HAP-1 (cell line): ENCODE data around the gene CSNK1G3.

Source experiments
- DNase-seq, 2 experiments: peaks; one replicate each; pipeline ENCODE4 v3.0.0-alpha.2; 2016 to 2020; ENCODE audit warnings: low spot score in 2 of 2
- H3K27me3 ChIP-seq: fragments of 250-450 bp; sonication (Bioruptor Pico); 2 replicates; pipeline ENCODE4 v1.5.1; 2020; ENCODE audit warnings: low read depth, mild to moderate bottlenecking, moderate library complexity
- H3K36me3 ChIP-seq: fragments of 250-450 bp; sonication (Bioruptor Pico); replicated peaks from 2 replicates; pipeline ENCODE4 v1.5.1; 2020; ENCODE audit warnings: mild to moderate bottlenecking
- H3K4me1 ChIP-seq: fragments of 250-450 bp; sonication (Bioruptor Pico); 2 replicates; pipeline ENCODE4 v1.5.1; 2020; ENCODE audit warnings: mild to moderate bottlenecking
- H3K4me3 ChIP-seq: fragments of 250-450 bp; sonication (Bioruptor Pico); 2 replicates; pipeline ENCODE4 v1.5.1; 2020; ENCODE audit warnings: mild to moderate bottlenecking, moderate library complexity
- H3K9me3 ChIP-seq: fragments of 250-450 bp; sonication (Bioruptor Pico); 2 replicates; pipeline ENCODE4 v1.5.1; 2020; ENCODE audit warnings: mild to moderate bottlenecking, moderate library complexity
- in situ Hi-C: fragments of 300-500 bp; cut with MboI; formaldehyde crosslinking; loops from 3 replicates; pipeline ENCODE4 v1.14.3; 2020; ENCODE audit warnings: low sequenced_read_pairs, inconsistent platforms, mixed read lengths

CSNK1G3 gene

DNA sequence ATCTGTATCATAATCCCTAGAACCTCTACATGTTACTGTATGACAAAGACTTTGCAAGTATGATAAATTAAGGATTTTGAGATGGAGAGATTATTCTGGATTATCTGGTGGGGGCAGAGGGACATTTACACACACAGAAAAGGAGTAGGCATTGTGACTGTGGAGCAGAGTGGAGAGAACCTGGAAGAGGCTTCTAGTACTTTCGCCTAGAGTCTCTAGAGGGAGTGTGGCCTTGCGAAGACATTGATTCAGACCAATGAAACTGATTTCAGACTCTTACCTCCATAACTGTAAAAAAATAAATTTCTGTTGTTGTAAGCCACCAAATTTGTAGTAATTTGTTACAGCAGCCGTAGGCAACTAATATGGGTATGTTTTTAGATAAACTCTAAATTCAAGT is 45.9 kb downstream of the CSNK1G3 start:
- no peak for DNase-seq
- Histone ChIP-seq H3K27me3 (no peaks in the 10 kb centered on the region), H3K4me3 (no peak overlapping the region), H3K4me1 (peaks cover 5% of the 10 kb centered on the region), H3K9me3 (no peaks in the 10 kb centered on the region), H3K36me3 (no peaks in the 10 kb centered on the region; the same call in 1 of the 2 replicates)
- in situ Hi-C loops: no loop called here

DNA sequence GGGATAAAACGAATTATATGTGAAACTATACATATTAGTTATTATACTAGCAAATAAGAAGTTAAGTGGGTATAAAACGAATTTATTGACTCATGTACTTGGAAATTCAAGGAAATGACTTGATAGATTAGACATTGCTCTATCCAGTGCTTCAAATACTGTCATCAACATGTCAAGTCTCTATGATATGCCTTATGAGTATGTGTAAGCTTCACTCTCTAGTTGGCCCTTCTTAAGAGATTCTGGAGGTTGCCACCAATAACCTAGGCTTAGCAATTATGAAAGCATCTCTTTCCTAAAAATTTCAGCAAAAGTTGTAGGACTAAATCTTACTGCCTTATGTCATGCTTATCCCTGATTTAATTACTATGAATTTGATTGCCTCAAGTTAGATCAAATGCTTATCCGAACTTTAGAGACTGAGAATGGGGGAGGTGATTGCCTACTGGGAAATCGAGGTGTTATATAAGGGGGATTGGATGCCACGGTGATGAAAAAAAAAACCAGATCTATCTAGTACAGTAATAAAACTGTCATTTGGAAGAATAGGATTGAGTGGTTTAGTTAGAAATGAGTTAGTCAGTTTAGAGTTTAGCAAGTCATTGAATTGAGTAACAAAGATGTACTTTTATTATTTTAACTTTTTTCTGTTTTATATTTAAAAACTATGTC is 46.9 kb downstream of the CSNK1G3 start:
- H3K9me3 ChIP-seq: no peaks in the 10 kb centered on the region
- DNase-seq: no peak
- peaks cover 5% of the 10 kb centered on the region for H3K4me1 ChIP-seq
- H3K27me3 ChIP-seq: no peaks in the 10 kb centered on the region
- in situ Hi-C loops: no loop called here
- no peaks in the 10 kb centered on the region; the same call in 1 of the 2 replicates for H3K36me3 ChIP-seq
- H3K4me3 ChIP-seq: no peak overlapping the region

DNA sequence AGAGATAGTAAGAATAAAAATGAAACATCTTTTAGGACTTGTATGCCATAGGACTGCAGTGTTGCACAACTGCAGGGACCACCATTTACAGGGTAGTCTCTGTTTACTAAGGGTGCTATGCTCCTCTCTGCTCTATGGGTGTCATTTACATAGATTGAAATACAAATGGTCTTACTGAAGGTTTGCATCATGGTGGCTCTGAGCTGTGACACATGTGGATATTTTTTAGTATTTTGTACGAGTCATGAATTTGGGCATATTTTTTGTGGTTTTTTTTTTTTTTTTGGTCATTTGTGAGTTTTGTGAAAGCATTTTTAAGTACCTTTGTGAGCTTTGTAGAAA is 47.4 kb downstream of the CSNK1G3 start:
- in situ Hi-C loops: no loop called here
- no peak for DNase-seq
- Histone ChIP-seq H3K27me3 (no peaks in the 10 kb centered on the region), H3K4me1 (peaks cover 5% of the 10 kb centered on the region), H3K9me3 (no peaks in the 10 kb centered on the region), H3K36me3 (no peaks in the 10 kb centered on the region; the same call in 1 of the 2 replicates), H3K4me3 (no peak overlapping the region)

DNA sequence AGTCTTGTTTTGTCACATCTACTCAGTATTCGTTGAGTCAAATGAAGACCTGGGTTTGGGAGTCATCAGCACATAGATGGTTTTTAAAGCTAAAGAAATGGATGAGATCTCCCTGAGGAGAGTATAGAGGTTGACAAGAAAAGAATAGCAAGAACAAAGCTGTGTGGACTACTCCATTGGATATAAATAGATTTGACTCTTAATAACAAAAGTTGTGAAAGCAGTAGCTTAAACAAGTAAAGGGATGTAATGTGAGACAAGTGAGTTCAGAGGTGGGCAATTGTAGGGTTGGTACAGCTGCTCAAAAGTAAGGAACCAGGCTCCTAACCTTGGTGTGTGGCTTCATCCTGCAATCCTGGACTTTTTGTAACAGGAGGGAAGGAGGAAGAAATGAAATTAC is 49.3 kb downstream of the CSNK1G3 start:
- in situ Hi-C loops: no loop called here
- Histone ChIP-seq H3K4me3 (no peak overlapping the region), H3K9me3 (no peaks in the 10 kb centered on the region), H3K27me3 (no peaks in the 10 kb centered on the region), H3K4me1 (peaks cover 5% of the 10 kb centered on the region), H3K36me3 (no peaks in the 10 kb centered on the region; the same call in 1 of the 2 replicates)
- peak in 1 of 2 experiments; percentile 28 for DNase-seq

DNA sequence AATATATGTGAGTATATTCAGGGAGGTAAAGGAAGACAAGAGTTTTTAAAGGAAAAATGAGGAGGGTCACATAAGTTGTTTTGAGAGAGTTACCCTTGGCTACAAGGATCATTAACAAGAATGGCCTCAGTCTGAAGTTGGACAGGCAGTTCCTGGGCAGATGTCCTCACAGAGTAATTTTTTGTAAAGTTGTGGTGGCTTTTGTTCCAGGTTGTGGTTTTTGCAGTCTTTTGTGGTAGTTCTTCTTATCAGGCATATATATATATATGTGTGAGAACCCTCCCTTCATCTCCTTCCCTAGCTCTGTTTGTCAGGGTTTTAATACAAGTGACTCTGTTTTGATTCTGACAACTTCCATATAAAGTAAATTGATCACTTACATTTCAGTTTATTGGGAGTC is 60.0 kb downstream of the CSNK1G3 start:
- in situ Hi-C loops: no loop called here
- 0 out of 2 replicates have a peak, but pooled peaks cover under 1% of the 10 kb centered on the region for H3K36me3 ChIP-seq
- DNase-seq: no peak
- no peaks in the 10 kb centered on the region for H3K4me1 ChIP-seq
- no peak overlapping the region for H3K4me3 ChIP-seq
- H3K27me3 ChIP-seq: no peaks in the 10 kb centered on the region
- no peaks in the 10 kb centered on the region for H3K9me3 ChIP-seq

DNA sequence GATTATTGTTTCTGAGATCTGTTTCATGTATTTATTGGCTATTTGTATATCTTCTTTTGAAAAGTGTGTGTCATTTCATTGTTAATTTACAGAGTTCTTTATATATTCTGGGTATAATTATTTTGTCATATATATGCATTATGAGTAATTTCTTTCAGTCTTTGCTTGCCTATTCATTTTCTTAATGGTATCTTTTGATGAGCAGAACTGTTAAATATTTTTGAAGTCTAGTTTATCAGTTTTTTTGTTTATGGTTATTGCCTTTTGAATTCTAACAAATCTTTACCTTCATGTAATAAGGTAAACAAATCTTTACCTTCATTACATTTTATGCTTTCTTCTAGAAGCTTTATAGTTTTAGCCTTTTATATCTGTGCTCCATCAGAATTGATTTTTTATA is 66.4 kb downstream of the CSNK1G3 start:
- no peak for DNase-seq
- Histone ChIP-seq H3K36me3 (0 out of 2 replicates have a peak, but pooled peaks cover 4% of the 10 kb centered on the region), H3K27me3 (no peaks in the 10 kb centered on the region), H3K4me1 (peaks cover 16% of the 10 kb centered on the region), H3K9me3 (no peaks in the 10 kb centered on the region), H3K4me3 (no peak overlapping the region)
- in situ Hi-C loops: no loop called here

DNA sequence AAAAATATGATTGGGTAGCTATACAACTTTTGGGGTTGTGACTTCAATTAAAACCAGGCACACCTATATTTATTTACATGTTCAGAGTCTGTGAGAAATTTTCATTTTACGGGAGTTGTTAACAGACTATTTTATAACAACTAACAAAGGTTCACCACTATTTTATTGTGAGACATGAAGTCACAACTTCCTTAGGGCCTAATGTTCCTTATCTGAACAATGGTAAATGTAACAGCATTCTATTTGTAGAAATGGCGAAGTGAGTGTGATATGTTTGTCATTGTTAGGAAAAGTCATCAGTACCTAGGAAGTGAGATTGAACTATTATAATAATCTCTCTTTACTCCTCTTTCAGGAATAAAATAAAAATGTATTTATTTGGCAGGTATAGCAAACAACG is 67.4 kb downstream of the CSNK1G3 start:
- no peak overlapping the region for H3K4me3 ChIP-seq
- peaks cover 16% of the 10 kb centered on the region for H3K4me1 ChIP-seq
- 0 out of 2 replicates have a peak, but pooled peaks cover 4% of the 10 kb centered on the region for H3K36me3 ChIP-seq
- no peaks in the 10 kb centered on the region for H3K9me3 ChIP-seq
- no peaks in the 10 kb centered on the region for H3K27me3 ChIP-seq
- DNase-seq: no peak
- in situ Hi-C loops: no loop called here

DNA sequence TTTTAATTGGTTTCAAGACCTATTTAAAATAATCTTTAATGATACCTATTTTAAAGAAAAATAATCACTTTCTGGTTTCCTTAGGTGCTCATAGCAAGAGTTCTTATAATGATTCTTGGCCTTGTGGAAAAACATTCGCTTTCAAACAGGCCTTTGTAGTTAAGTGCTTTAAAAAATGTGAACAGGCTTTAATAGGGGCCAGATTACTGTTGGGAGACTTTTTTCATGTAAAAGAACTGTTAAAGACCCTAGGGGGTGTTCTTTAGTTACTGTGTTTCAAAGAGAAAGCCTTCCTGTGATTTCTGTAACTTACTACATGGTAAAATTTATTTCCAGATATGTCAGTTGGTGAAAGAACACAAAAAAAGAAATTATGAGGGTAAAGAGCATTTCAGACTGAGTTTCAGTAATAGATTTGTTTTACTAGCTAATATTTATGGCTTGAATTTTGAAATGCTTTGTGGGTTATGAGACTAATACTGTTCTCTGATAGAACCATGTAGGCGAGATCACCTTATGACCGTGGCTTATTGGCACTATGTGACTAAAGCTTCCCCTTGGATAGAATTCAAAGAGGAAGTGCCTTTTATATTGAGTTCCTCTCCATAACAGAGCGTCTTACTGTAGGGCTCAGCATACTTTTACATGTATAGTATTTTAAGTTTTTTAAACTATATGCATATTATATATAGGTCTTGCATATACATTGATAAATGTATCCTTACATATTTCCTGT is 70.7 kb downstream of the CSNK1G3 start:
- in situ Hi-C loops: no loop called here

DNA sequence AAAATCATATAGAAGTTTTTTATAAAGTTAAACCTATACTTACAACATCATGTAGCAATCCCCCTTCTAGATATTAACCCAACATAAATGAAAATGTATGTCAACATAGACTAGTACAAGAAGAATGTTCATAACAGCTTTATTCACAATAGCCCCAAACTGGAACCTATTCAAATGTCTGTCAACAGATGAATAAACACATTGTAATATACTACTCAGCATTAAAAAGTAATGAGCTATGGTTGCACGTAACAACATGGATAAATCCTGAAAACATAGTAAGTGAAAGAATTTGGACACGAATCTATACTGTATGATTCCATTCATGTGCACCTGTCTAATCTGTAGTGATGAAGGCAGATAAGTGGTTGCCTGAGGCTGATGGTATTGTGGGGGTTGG is 73.9 kb downstream of the CSNK1G3 start:
- in situ Hi-C loops: no loop called here
- no peaks in the 10 kb centered on the region for H3K27me3 ChIP-seq
- no peaks in the 10 kb centered on the region for H3K36me3 ChIP-seq

More for the DNA sequence above, 70.7 kb downstream of the CSNK1G3 start:
- Histone ChIP-seq H3K36me3 (no peaks in the 10 kb centered on the region), H3K9me3 (no peaks in the 10 kb centered on the region), H3K27me3 (no peaks in the 10 kb centered on the region), H3K4me3 (no peak overlapping the region), H3K4me1 (peaks cover 27% of the 10 kb centered on the region)
- peak in 1 of 2 experiments; percentile 82 for DNase-seq

DNA sequence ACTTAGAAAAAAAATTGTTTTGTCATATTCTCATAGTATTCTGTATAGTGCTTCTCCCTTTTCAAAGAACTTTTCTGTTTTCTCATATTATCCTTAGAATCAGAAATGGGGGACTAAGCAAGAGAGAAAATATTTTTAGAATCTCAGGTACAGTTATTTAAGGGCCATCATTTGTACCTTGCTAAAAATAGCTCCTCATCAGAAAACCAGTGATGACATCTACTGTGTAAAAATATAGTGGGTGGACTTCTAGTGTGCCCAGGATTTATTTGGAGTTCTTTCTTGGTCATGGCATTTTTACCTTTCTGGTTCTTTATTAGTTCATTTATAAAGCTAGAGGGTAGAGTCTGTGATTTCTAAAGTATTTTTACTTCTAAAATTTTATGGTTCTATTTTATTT is 82.5 kb downstream of the CSNK1G3 start:
- H3K4me3 ChIP-seq: no peak overlapping the region
- H3K9me3 ChIP-seq: no peaks in the 10 kb centered on the region
- DNase-seq: no peak
- H3K36me3 ChIP-seq: no peaks in the 10 kb centered on the region; the same call in none of the 2 replicates
- no peaks in the 10 kb centered on the region for H3K4me1 ChIP-seq
- H3K27me3 ChIP-seq: no peaks in the 10 kb centered on the region
- in situ Hi-C loops: no loop called here

More for the DNA sequence above, 73.9 kb downstream of the CSNK1G3 start:
- peak; percentile 61 to 72 for DNase-seq
- no peak overlapping the region for H3K4me3 ChIP-seq
- H3K4me1 ChIP-seq: peaks cover 27% of the 10 kb centered on the region
- no peaks in the 10 kb centered on the region for H3K9me3 ChIP-seq

DNA sequence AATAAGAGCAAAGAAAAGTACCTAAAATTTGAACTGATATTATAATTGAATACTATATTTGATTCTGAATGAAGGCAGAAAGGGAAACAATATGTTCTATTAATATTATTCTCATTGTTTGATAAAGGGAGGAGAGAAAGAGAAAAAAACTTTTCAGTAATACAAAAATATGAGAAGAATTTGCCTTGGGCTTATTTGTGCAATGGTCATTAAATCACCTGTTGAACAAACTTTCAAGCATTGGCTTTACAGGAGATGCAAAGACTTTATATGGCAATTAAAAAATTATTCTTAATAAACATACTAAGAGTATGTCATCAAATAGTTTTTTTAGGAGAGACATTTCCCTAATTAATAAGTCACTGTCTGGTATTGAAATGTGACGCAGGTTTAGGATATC is 85.0 kb downstream of the CSNK1G3 start:
- Histone ChIP-seq H3K36me3 (no peaks in the 10 kb centered on the region; the same call in none of the 2 replicates), H3K4me3 (no peak overlapping the region), H3K27me3 (no peaks in the 10 kb centered on the region), H3K9me3 (no peaks in the 10 kb centered on the region), H3K4me1 (no peaks in the 10 kb centered on the region)
- in situ Hi-C loops: no loop called here
- DNase-seq: no peak

DNA sequence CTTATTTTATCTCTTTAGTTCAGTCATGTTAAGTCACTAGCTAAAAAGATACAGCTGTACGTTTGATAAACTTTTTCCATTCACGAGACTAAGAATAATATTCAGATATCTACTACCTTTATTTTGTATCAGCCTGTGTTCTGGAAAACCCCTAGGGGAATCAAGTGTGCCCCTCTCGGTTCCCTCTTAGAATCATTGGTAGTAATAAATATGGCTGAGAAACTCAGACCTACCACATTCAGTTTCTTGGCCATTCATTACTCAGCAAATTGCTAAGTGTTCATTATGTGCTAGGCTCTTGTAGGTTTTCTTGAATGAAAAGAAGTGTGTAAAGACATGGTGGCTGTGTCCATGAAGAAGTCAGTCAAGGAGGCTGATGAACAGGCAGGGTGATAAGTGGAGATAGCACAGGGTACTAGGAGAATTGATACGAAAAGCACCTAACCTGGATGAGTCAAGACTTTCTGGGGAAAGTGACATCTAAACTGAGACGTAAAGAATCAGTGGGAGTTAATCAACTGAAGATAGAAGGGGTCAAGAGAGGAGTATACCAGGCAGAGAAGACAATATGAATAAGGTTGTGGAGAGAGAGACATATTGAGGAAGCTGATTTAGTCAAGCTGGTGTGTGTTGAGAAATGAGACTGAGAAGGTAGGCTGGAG is 86.2 kb downstream of the CSNK1G3 start:
- DNase-seq: no peak
- no peak overlapping the region for H3K4me3 ChIP-seq
- H3K4me1 ChIP-seq: no peaks in the 10 kb centered on the region
- H3K27me3 ChIP-seq: no peaks in the 10 kb centered on the region
- in situ Hi-C loops: no loop called here
- H3K9me3 ChIP-seq: no peaks in the 10 kb centered on the region
- H3K36me3 ChIP-seq: no peaks in the 10 kb centered on the region; the same call in 1 of the 2 replicates

DNA sequence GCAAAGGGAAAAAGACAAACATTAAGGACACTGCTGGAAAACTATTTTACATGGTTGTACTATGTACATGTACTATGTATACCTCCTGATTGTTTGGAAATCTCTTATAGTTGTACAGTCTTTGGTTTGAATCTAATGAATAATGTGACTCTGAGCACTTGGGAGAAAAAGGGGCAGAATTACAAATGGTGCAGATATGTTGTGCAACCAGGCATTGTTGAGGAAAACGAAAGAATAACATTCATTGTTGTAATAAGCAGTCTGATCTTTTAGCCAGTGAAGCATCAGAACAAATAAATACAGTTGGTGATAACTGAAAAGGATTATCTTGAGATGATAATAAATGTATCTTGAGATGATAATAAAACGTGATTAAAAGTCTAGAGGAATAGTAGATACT is 87.2 kb downstream of the CSNK1G3 start:
- no peaks in the 10 kb centered on the region for H3K9me3 ChIP-seq
- DNase-seq: no peak
- H3K27me3 ChIP-seq: no peaks in the 10 kb centered on the region
- H3K4me3 ChIP-seq: no peak overlapping the region
- in situ Hi-C loops: no loop called here
- no peaks in the 10 kb centered on the region; the same call in 1 of the 2 replicates for H3K36me3 ChIP-seq
- H3K4me1 ChIP-seq: peaks cover 6% of the 10 kb centered on the region

DNA sequence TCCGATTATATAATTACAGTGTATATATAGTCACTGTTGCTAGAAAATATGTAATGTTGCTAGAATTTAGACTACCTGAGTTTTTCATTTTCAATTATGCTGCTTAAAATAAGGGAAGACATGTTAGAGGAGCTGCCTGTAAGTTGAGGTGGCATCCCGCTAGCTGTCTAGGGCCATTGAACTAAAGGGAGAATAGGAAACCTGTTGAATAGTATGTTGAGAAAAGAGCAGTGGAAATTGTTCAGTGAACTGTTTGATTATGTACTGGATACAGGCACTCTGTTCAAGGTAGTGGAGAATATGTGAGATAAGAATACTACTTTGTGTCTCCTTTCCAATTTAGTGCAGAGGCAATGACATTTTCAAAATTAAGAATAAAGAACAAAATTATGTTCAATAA is 89.6 kb downstream of the CSNK1G3 start:
- in situ Hi-C loops: loop anchor here (25.0 kb wide), 2 partner anchors 214 to 1089 kb away; no protein-coding TSS in a partner anchor
- DNase-seq: no peak
- Histone ChIP-seq H3K36me3 (no peaks in the 10 kb centered on the region), H3K9me3 (no peaks in the 10 kb centered on the region), H3K27me3 (no peaks in the 10 kb centered on the region), H3K4me3 (no peak overlapping the region), H3K4me1 (peaks cover 6% of the 10 kb centered on the region)
